ENCODE results near the gene HMG20B. TPM values are rescaled to one million over a fixed set of nuclear protein-coding genes. Genes with fewer than 3 reads are reported as not detected.

Gene HMG20B
- total RNA-seq, 1 donor from 2014 or later, result 51.4 TPM

GRCh38 chr19:3608079-3608641 lies 35.4 kb downstream of the HMG20B start:
- H3K36me3 Mint-ChIP-seq, result no peaks in the 10 kb centered on the region
- no peak for DNase-seq (ENCODE audit: low spot score)
- H3K9me3 Mint-ChIP-seq, result no peaks in the 10 kb centered on the region
- TF ChIP-seq EZH2phosphoT487 (IDR thresholded peaks at IDR 0.05) (no peak), CTCF (IDR thresholded peaks at IDR 0.05) (no peak), EZH2 (IDR thresholded peaks at IDR 0.05) (no peak)
- no peaks in the 10 kb centered on the region for H4K20me1 ChIP-seq (ENCODE audit: low read depth)
- H3K36me3 ChIP-seq, result no peaks in the 10 kb centered on the region
- H3K9ac ChIP-seq, result no peak overlapping the region
- H3K27ac ChIP-seq, result no peak overlapping the region
- peaks cover 5% of the 10 kb centered on the region for H3K27me3 Mint-ChIP-seq (ENCODE audit: insufficient read depth, low read depth)
- H3F3A ChIP-seq (ENCODE audit: low read depth), result peaks cover 14% of the 10 kb centered on the region
- no peaks in the 10 kb centered on the region for H3K79me2 ChIP-seq (ENCODE audit: low read depth)
- H3K4me1 Mint-ChIP-seq, result peaks cover 11% of the 10 kb centered on the region
- H2AFZ ChIP-seq (replicated peaks), result peak overlapping the region; percentile 79
- peak overlapping the region; percentile 80 for H3K4me2 ChIP-seq
- H3K4me3 Mint-ChIP-seq, result peak overlapping the region; percentile 39
- peak overlapping the region; percentile 40 for H3K4me3 ChIP-seq
- H3K9me3 ChIP-seq (ENCODE audit: low read depth), result no peaks in the 10 kb centered on the region
- peaks cover 37% of the 10 kb centered on the region for H3K27me3 ChIP-seq
- H3K27ac Mint-ChIP-seq, result no peak overlapping the region
- H3K4me1 ChIP-seq, result peaks cover 12% of the 10 kb centered on the region

GRCh38 chr19:3608750-3609322 lies 36.1 kb downstream of the HMG20B start:
- peaks cover 14% of the 10 kb centered on the region for H3F3A ChIP-seq (ENCODE audit: low read depth)
- peaks cover 37% of the 10 kb centered on the region for H3K27me3 ChIP-seq
- DNase-seq (ENCODE audit: low spot score), result no peak
- H3K4me1 ChIP-seq, result peaks cover 12% of the 10 kb centered on the region
- H3K36me3 ChIP-seq, result no peaks in the 10 kb centered on the region
- TF ChIP-seq EZH2phosphoT487 (IDR thresholded peaks at IDR 0.05) (no peak), EZH2 (IDR thresholded peaks at IDR 0.05) (no peak), CTCF (IDR thresholded peaks at IDR 0.05) (no peak)
- H3K4me2 ChIP-seq, result no peak overlapping the region
- H3K79me2 ChIP-seq (ENCODE audit: low read depth), result no peaks in the 10 kb centered on the region
- no peak overlapping the region for H3K4me3 ChIP-seq
- Mint-ChIP-seq H3K27me3 (ENCODE audit: insufficient read depth, low read depth) (peaks cover 5% of the 10 kb centered on the region), H3K9me3 (no peaks in the 10 kb centered on the region), H3K4me3 (no peak overlapping the region), H3K4me1 (peaks cover 11% of the 10 kb centered on the region), H3K27ac (no peak overlapping the region), H3K36me3 (no peaks in the 10 kb centered on the region)
- H3K27ac ChIP-seq, result no peak overlapping the region
- H2AFZ ChIP-seq (replicated peaks), result no peak overlapping the region
- H4K20me1 ChIP-seq (ENCODE audit: low read depth), result no peaks in the 10 kb centered on the region
- H3K9ac ChIP-seq, result no peak overlapping the region
- H3K9me3 ChIP-seq (ENCODE audit: low read depth), result no peaks in the 10 kb centered on the region

GRCh38 chr19:3609779-3610719 lies 37.3 kb downstream of the HMG20B start:
- peaks cover 12% of the 10 kb centered on the region for H3K4me1 ChIP-seq
- H3K4me3 ChIP-seq, result no peak overlapping the region
- no peak for DNase-seq (ENCODE audit: low spot score)
- no peak overlapping the region for H3K9ac ChIP-seq
- no peaks in the 10 kb centered on the region for H3K36me3 ChIP-seq
- no peak overlapping the region for H2AFZ ChIP-seq (replicated peaks)
- H3K27me3 Mint-ChIP-seq (ENCODE audit: insufficient read depth, low read depth), result peaks cover 5% of the 10 kb centered on the region
- no peaks in the 10 kb centered on the region for H4K20me1 ChIP-seq (ENCODE audit: low read depth)
- H3K9me3 Mint-ChIP-seq, result no peaks in the 10 kb centered on the region
- H3K79me2 ChIP-seq (ENCODE audit: low read depth), result no peaks in the 10 kb centered on the region
- H3F3A ChIP-seq (ENCODE audit: low read depth), result peaks cover 14% of the 10 kb centered on the region
- no peak overlapping the region for H3K4me2 ChIP-seq
- no peak overlapping the region for H3K27ac ChIP-seq
- peaks cover 11% of the 10 kb centered on the region for H3K4me1 Mint-ChIP-seq
- no peak for TF ChIP-seq EZH2 (IDR thresholded peaks at IDR 0.05)
- TF ChIP-seq CTCF (IDR thresholded peaks at IDR 0.05), result no peak
- TF ChIP-seq EZH2phosphoT487 (IDR thresholded peaks at IDR 0.05), result no peak
- H3K4me3 Mint-ChIP-seq, result no peak overlapping the region
- no peaks in the 10 kb centered on the region for H3K9me3 ChIP-seq (ENCODE audit: low read depth)
- no peaks in the 10 kb centered on the region for H3K36me3 Mint-ChIP-seq
- H3K27ac Mint-ChIP-seq, result no peak overlapping the region
- H3K27me3 ChIP-seq, result peaks cover 30% of the 10 kb centered on the region
